ENCODE data around the gene SH2D3A. TPM values are rescaled to one million over a fixed set of nuclear protein-coding genes. Genes with fewer than 3 reads are reported as not detected.

Gene SH2D3A
- polyA plus RNA-seq, 3 donors: 0.11 TPM; not detected in 2

- Histone ChIP-seq H3K9ac (ENCODE audit: insufficient read depth, low read length, poor library complexity, severe bottlenecking) (no peak overlapping the region), H3K36me3 (replicated peaks in 1 of 2; ENCODE audit: control insufficient read depth in 1 of 2, insufficient read depth in 2 of 2, low read length in 2 of 2) (peaks cover 4 to 35% of the 10 kb centered on the region in 2 donors), H3K4me1 (ENCODE audit: control insufficient read depth in 1 of 2, insufficient read depth in 2 of 2, low read length in 2 of 2) (peaks cover 19% of the 10 kb centered on the region in 2 donors), H3K4me3 (replicated peaks in 1 of 3; ENCODE audit: low read depth in 2 of 3, low read length in 3 of 3) (no peak overlapping the region), H4K20me1 (ENCODE audit: insufficient read depth, low read length) (peaks cover 98% of the 10 kb centered on the region), H3K27me3 (ENCODE audit: control insufficient read depth in 2 of 2, insufficient read depth in 2 of 2, low read length in 2 of 2) (no peaks in the 10 kb centered on the region), H3K27ac (ENCODE audit: low read depth in 1 of 2, low read length in 2 of 2) (no peak overlapping the region), H3K4me2 (replicated peaks; ENCODE audit: extremely low read depth, low read length, poor library complexity, severe bottlenecking) (no peak overlapping the region), H2AFZ (ENCODE audit: insufficient read depth, low read depth, low read length, poor library complexity, severe bottlenecking) (no peak overlapping the region), H3K79me2 (ENCODE audit: insufficient read depth, low read length) (peaks cover 98% of the 10 kb centered on the region), H3K9me3 (replicated peaks in 1 of 2; ENCODE audit: control insufficient read depth in 1 of 2, insufficient read depth in 1 of 2, low read length in 2 of 2) (no peaks in the 10 kb centered on the region)
- no peak for DNase-seq
- peaks cover 27 to 46% of the 10 kb centered on the region in 2 donors for H3K36me3 Mint-ChIP-seq
- no peak for TF ChIP-seq CTCF (IDR thresholded peaks at IDR 0.05)
- peaks cover 0 to 8% (median 2%) of the 10 kb centered on the region in 7 donors for H3K9me3 Mint-ChIP-seq
- 95% methylated on average over 2 of the region's 5 CpGs for WGBS (ENCODE audit: insufficient coverage)
- H3K27ac Mint-ChIP-seq: peak overlapping the region in 3 of 7 donors; percentile 49 to 64 (median 50)
- intact Hi-C loops (cut with micrococcal nuclease): loop anchor here in 1 of 2 donors (5.0 kb wide), 1 partner anchor 40 kb away; the partner anchor contains the start of gene SH2D3A
- H3K27me3 Mint-ChIP-seq (ENCODE audit: low read depth in 3 of 3): no peaks in the 10 kb centered on the region
- H3K4me3 Mint-ChIP-seq: no peak overlapping the region
- H3K4me1 Mint-ChIP-seq: peaks cover 30% of the 10 kb centered on the region
Measured at GRCh38 chr19:6807291-6807690, 40.1 kb upstream of the SH2D3A start.

- Mint-ChIP-seq H3K27me3 (ENCODE audit: low read depth in 3 of 3) (no peaks in the 10 kb centered on the region), H3K36me3 (peaks cover 25 to 39% of the 10 kb centered on the region in 2 donors), H3K4me3 (no peak overlapping the region), H3K27ac (peak overlapping the region in 3 of 7 donors; percentile 26 to 59 (median 51)), H3K4me1 (peaks cover 33% of the 10 kb centered on the region), H3K9me3 (peaks cover 0 to 7% (median 2%) of the 10 kb centered on the region in 7 donors)
- no CpG with 5 or more reads among the region's 4 CpGs for WGBS (ENCODE audit: insufficient coverage)
- H3K9ac ChIP-seq (ENCODE audit: insufficient read depth, low read length, poor library complexity, severe bottlenecking): no peak overlapping the region
- TF ChIP-seq CTCF (IDR thresholded peaks at IDR 0.05): no peak
- H3K4me1 ChIP-seq (ENCODE audit: control insufficient read depth in 1 of 2, insufficient read depth in 2 of 2, low read length in 2 of 2): peaks cover 23 to 26% of the 10 kb centered on the region in 2 donors
- peaks cover 4 to 35% of the 10 kb centered on the region in 2 donors for H3K36me3 ChIP-seq (replicated peaks in 1 of 2; ENCODE audit: control insufficient read depth in 1 of 2, insufficient read depth in 2 of 2, low read length in 2 of 2)
- peaks cover 91% of the 10 kb centered on the region for H3K79me2 ChIP-seq (ENCODE audit: insufficient read depth, low read length)
- peaks cover 94% of the 10 kb centered on the region for H4K20me1 ChIP-seq (ENCODE audit: insufficient read depth, low read length)
- H3K4me3 ChIP-seq (replicated peaks in 1 of 3; ENCODE audit: low read depth in 2 of 3, low read length in 3 of 3): no peak overlapping the region
- intact Hi-C loops (cut with micrococcal nuclease): loop anchor here in 1 of 2 donors (5.0 kb wide), 1 partner anchor 39 kb away; the partner anchor contains the start of gene SH2D3A
- H3K9me3 ChIP-seq (replicated peaks in 1 of 2; ENCODE audit: control insufficient read depth in 1 of 2, insufficient read depth in 1 of 2, low read length in 2 of 2): no peaks in the 10 kb centered on the region
- H3K27ac ChIP-seq (ENCODE audit: low read depth in 1 of 2, low read length in 2 of 2): peak overlapping the region in 1 of 2 donors; percentile 41
- H3K27me3 ChIP-seq (ENCODE audit: control insufficient read depth in 2 of 2, insufficient read depth in 2 of 2, low read length in 2 of 2): no peaks in the 10 kb centered on the region
- no peak overlapping the region for H3K4me2 ChIP-seq (replicated peaks; ENCODE audit: extremely low read depth, low read length, poor library complexity, severe bottlenecking)
- DNase-seq: peak in 1 of 3 donors; percentile 4
- no peak overlapping the region for H2AFZ ChIP-seq (ENCODE audit: insufficient read depth, low read depth, low read length, poor library complexity, severe bottlenecking)
Measured at GRCh38 chr19:6806488-6806887, 39.3 kb upstream of the SH2D3A start.

Measured in CD14-positive monocyte (primary cell).